ENCODE measurements around the gene NOTCH1.

Gene NOTCH1

DNA sequence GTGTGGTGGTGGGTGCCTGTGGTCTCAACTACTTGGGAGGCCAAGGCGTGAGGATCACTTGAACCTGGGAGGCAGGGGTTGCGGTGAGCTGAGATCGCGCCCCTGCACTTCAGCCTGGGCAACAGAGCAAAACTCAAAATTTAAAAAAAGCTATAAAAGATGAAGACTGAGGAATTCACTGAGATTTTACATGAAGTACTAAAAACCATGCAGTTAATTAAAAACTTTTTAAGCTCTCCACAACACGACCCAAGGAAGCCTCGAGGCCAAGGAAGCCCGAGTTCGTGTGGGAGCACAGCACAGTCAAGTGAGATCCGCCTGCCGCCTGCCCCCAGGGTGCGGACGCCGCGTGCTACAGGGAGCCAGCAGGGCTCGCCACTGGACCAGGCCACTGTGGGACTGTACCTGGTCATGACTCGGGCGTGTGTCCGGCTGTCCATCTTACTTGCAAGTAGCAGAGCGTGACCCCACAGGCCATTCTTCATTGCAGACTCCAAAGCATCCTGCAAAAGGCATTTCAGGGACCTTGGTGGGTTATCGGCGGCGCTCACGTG, 85.0 kb downstream of the NOTCH1 start:
- TF ChIP-seq, protein P1, sequence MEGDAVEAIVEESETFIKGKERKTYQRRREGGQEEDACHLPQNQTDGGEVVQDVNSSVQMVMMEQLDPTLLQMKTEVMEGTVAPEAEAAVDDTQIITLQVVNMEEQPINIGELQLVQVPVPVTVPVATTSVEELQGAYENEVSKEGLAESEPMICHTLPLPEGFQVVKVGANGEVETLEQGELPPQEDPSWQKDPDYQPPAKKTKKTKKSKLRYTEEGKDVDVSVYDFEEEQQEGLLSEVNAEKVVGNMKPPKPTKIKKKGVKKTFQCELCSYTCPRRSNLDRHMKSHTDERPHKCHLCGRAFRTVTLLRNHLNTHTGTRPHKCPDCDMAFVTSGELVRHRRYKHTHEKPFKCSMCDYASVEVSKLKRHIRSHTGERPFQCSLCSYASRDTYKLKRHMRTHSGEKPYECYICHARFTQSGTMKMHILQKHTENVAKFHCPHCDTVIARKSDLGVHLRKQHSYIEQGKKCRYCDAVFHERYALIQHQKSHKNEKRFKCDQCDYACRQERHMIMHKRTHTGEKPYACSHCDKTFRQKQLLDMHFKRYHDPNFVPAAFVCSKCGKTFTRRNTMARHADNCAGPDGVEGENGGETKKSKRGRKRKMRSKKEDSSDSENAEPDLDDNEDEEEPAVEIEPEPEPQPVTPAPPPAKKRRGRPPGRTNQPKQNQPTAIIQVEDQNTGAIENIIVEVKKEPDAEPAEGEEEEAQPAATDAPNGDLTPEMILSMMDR (IDR thresholded peaks at IDR 0.05; ENCODE audit: extremely low read depth, missing control alignments): no peak

DNA sequence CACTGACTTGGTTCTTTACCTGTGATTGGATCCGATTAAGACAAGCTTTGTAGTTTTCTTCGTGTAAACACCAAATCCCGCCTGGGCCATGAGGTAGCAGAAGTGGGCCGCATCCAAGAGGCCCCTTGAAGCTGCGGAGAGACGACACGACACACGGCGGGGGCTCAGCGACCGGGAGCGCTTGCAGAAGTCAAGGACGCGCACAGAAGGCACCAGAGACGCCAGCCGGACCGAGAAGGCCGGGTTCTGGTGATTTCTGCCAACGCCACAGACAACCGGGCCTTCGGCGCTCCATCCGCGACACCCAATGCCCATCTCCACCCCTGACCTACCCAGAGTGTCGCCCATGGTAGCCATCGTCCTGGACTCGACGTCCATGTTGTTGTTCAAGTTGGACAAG, 86.4 kb downstream of the NOTCH1 start:
- no peak for DNase-seq (ENCODE audit: low spot score)
- TF ChIP-seq, protein P1 (IDR thresholded peaks at IDR 0.05; ENCODE audit: extremely low read depth, missing control alignments): no peak

More for the DNA sequence above, 85.0 kb downstream of the NOTCH1 start:
- no peak for DNase-seq (ENCODE audit: low spot score)

DNA sequence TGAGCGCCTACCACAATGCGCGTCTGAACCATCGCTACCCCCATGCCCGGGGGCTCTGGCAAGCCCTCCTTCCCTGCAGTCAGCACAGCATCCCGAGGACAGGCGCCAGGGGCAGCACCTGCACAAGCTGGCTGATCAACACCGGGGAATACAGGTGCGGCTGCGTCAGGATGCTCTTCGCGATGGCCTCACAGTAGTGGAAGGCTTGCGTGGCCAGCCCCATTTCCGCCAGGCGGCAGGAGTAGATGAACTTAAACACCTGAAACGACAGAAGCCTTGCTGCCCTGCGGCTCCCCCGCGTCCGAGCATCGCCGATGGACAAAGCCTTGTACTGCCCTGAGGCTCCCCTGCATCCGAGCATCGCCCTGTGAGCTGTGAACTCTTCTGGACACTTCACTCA, 88.5 kb downstream of the NOTCH1 start:
- no peak for DNase-seq (ENCODE audit: low spot score)
- TF ChIP-seq, protein P1 (IDR thresholded peaks at IDR 0.05; ENCODE audit: extremely low read depth, missing control alignments): no peak

DNA sequence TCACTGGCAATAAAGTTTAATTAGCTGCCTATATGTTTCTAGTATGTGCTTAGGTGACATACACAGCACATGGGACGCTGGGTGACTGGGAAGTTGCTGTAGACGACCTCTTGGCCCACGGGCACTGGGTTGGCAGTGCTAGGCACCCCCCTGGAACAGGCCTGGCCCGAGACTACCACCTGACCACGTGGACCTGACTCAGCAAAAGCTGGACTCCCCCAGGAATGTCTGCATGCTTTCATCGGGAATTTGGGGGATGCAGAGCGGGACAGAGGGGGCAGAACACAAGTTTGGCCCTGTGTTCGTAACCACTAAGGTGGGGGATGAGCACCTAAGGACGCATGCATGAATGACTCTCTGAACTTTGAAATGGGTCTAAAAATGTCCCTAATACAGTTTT, 89.6 kb downstream of the NOTCH1 start:
- no peak for DNase-seq (ENCODE audit: low spot score)
- TF ChIP-seq, protein P1 (IDR thresholded peaks at IDR 0.05; ENCODE audit: extremely low read depth, missing control alignments): no peak

DNA sequence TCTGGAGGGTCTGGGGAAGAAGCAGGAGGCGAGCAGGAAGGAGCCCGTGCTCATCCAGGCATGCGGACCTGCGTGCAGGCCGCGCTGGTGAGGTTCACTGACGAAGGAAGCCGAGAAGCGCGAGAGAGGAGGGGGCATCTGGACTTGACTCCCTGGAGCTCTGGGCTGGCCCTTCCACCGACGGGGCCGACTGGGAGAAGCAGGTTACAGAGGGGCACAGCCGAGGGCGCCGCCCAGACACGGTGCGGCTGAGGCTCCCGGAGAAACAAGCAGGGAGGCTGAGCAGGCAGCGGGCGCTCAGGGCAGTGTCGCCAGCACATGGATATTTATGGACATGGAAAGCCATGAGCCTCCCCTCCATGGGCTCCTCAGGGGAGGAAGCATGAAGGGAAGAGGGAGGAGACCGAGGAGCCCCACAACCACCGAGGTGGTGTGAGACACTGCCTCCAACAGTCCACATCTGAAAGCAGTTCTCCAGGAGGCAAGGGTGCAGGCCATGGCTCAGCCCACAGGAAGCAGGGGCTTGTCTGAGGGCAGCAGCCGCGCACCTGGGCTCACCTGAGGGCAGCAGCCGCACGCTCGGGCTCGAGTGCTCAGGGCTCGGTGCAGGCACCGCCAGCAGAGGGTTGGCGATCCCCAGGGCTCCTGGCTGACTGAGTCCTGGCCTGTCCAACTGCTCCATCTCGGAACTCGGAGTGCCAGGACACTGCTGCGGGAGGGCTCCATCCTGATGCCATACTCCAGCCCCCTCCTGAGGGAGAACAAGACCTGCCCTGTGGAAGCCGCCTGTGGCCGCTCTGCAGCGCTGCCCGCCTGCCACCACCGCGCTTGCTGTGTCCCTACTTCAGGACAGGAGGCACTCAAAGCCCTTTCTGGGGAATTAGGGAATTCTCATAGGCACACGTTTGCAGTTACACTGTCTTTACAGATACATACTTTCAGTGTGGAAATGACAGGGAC, 90.5 kb downstream of the NOTCH1 start:
- TF ChIP-seq, protein P1 (IDR thresholded peaks at IDR 0.05; ENCODE audit: extremely low read depth, missing control alignments): no peak
- DNase-seq (ENCODE audit: low spot score): no peak

DNA sequence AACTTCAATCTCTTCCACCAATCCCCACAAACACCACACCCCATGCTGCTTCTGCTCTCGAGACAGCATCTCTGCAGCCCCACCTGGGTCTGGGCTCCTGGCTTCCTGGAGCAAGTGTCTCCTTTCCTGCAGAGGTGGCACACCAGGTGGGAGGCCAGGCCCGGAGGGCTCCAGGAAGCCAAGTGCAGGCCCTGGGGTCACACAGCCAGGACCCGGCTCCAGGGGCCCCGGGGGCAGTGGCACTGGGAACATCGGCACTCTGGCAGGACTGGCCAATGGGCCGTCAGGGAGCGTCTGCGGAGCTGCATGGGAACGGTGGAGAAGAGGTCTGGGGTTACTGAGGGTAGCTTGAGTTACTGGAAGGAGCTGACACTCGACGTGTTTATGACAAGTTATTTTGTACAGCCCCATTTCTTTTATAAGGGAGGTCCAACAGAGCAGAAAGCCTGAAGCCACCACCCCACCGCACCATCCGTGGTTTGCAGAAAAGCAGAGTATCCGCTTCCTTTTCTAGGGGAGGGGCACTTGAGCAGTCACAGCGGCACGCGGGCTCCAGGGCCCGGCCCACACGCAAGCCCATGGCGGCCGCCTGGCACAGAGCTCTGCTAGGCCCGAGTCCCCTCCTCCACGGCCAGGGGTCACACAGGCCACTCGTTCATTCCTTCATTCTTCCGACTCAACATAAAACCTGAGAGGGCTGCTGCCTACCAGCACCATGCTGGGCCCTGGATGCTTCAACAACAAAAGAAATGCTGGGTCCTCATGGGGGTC, 91.6 kb downstream of the NOTCH1 start:
- DNase-seq (ENCODE audit: low spot score): no peak
- TF ChIP-seq, protein P1 (IDR thresholded peaks at IDR 0.05; ENCODE audit: extremely low read depth, missing control alignments): no peak

All from GM20000 (cell line).